T-helper 9 cell (primary cell): ENCODE results near the gene MLXIP.
"Not testable (repeated sequence)": the region's sequence is repeated elsewhere in the genome, so short reads cannot be mapped to it uniquely, and the experiment has no call there.

Source experiments
- DNase-seq: peaks from one replicate; pipeline ENCODE4 v3.0.0-alpha.2; 2020

MLXIP gene

DNA sequence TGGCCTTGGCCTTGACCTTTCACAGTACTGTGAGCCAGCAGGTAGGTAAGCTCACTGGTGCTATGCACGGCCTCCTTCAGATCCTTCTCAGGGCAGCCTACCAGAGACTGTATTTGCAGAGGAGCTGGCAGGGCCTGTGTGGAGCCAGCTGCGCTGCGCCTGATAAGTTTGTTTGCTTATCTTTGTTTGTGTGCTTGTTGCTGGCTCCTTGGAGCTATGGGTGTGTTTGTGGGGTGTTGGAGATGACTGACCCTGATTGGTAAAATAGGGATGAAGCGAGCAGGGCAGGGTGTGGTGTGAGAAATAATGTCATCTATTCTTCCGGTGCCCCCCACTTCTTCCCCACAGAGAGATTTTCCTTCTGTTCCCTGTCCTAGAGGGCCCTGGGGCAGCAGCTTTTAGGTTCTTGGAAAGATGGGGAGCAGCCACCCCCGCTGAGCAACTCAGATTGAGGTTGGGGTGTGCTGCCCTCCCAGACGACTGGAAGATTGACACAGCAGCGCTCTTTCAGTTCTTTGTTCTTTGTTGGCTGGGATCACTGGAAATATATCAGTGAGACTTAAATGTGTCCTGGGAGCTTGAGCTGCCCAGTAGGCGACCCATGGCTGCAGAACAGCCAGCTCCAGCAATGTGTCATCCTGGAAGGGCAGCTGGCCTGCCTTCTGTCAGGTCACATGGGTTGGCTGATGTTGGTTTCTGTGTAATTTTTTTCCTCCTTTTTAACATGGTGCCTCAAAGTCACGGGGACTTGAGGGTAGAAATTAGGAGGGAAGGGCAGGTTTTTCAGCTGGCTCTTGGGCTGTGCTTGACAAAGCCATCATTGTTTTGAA lies 19.6 kb downstream of the MLXIP start:
- DNase-seq = no peak

DNA sequence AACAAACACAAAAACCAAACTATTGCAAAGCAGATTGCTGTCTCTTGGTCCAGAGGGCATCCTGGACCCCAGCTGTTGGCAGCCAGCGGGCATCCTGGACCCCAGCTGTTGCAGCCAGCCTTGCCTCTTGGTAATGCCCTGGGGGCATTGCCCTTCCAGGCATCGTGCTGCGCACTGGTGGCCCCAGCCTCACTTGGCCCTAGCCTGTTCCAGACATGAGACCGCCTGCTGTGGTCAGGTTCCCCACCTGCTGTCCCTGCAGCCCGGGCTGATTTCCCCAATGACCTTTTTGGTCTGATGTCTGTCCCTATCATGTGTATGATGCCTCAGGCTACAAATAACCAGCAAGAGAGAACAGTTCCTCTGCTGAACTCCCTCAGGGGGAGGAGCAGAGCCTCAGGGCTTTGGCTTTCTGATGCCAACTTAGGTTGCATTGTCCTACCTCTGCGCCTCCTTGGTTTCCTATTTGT lies 20.8 kb downstream of the MLXIP start:
- DNase-seq = no peak

DNA sequence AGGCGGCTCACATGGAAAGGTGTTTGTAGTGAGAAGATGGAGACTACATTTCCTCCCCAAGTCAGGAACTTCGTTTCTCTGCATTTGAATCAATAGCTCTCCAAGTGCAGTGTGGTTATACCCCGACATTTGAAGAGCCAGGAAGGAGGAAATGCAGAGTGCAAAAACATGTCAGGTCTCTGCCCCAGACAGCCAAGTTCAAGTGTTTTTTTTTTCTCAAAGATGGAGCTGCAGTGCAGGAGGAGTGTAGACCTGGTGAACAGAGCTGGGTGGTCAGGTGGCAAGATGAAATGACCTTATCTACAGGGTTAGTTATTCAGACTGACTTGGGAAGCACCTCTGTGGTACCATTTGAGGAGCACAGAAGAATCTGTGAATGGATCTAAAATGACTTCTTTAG lies 21.3 kb downstream of the MLXIP start:
- no peak for DNase-seq

DNA sequence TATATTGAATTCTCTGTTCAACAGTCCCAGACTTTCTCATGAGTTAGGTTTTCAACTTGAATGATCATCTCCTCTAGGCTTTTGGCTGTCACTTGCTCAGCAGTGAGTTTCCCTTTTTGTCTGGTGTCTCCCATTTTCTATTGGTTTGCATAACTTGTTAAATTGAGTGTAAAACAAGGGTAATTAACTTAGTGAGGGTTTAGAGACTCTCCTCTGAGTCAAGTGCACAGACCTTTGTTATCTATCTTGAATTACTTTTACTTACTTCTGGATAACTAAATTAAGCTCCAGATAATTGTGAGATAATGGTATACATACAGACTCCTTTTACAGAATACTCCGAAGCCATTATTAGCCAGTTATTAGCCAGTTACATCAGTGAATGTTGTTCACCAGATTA lies 22.0 kb downstream of the MLXIP start:
- DNase-seq = no peak

DNA sequence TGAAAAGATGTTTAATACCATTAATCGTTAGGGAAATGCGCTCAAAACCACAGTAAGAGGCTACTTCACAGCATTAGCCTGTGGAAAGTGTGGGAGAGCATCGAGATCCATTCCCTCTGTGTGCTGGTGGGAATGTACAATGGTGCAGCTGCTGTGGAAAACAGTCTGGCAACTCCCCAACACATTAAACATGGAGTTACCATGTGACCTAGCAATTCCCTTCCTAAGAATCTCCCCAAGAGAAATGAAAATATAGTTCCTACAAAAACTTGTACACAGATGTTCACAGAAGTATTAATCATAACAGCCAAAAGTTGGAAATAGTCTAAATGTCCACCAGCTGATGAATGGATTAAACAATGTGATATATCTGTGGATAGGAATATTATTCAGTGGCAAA lies 23.8 kb downstream of the MLXIP start:
- DNase-seq = no peak

DNA sequence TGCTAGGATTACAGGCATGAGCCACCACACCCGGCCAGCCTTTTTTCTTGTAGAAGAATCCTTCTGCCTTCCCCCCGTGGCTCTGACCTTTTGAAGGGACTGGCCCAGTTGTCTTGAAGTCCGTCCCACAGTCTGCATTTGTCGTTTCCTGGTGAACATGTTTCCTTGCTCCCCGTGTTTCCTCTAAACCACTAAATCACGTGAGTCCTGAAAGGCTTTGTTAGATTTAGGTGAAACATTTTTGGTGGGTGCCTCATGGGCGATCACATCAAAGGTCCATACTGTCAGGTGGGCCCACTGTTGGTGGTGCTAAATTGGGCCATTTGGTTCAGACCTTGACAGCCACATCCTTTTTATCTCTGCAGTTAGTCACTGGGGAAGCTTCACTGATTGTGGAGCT lies 26.3 kb downstream of the MLXIP start:
- DNase-seq = no peak

DNA sequence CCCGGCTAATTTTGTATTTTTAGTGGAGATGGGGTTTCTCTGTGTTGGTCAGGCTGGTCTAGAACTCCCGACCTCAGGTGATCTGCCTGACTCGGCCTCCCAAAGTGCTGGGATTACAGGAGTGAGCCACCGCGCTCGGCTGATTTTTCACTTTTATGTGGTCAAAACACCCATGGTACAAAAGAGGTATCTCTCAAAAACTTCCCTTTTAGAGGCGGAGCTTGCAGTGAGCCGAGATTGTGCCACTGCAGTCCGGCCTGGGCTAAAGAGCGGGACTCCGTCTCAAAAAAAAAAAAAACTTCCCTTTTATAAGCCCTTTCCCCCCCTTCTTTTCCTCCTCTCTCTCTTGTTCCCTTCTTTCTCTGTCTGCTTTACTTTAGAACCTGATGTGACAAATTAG lies 26.9 kb downstream of the MLXIP start:
- not testable (repeated sequence) for DNase-seq

DNA sequence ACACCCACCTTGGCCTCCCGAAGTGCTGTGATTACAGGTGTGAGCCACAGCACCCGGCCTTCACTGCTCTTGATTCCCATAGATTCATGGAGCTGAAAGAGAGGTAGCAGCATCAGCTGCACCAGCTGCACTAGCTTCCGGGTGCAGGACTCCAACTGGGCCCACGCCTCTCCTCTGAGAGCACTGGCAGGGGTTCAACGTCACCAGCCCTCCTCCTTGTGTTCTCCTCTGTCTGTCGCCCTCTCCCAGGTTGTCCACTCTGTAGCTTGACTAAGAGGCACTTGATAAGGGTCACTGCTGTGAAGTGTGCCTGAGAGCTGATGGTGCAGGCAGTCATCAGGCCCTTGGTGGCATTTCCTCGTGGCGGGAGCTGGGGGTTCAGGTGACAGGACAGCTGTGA lies 28.3 kb downstream of the MLXIP start:
- DNase-seq = no peak

DNA sequence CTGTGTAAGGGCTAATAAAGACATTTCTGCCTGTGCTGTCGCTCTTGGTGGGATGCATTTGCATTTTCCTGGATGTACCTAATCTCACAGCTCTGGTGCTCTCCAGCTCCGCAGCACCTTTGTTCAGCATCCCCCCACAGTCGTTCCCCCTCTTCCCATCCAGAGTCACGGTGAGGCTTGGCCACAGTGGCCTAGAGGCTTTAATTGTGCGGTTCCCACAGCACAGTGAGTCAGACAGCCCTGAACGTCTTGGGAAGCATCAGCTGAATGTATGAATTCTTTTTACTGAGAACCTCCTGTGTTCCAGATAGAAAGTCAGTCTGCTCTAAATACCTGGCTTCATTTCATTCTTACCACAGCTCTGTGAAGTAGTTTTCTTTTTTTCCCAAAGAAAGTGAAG lies 28.7 kb downstream of the MLXIP start:
- DNase-seq = no peak

DNA sequence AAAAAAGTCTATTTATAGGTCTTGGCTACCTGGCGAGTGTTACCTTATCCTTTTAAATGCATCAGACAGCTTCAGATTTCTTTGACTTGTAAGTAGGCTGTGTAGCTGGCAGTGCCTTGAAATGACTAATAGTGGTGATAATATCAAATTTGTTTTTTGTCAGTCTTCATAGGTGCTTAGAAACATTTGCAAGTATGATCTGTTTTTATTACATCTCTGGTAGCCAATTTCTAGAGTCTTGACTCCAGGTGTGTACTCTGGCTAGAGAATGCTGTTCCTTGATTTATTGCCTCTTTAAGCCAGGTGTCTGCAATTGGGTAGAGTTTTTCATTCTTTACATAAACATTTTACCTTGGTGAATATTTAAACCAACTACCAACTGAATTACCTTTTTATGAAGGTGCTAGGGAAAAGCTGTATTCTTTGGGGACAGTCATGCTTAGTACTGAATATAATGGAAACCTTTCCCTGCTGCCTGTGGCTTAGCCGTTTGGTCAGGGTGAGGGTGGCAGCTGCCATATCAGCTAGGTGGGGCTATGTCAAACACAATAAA lies 32.6 kb downstream of the MLXIP start:
- DNase-seq = no peak

DNA sequence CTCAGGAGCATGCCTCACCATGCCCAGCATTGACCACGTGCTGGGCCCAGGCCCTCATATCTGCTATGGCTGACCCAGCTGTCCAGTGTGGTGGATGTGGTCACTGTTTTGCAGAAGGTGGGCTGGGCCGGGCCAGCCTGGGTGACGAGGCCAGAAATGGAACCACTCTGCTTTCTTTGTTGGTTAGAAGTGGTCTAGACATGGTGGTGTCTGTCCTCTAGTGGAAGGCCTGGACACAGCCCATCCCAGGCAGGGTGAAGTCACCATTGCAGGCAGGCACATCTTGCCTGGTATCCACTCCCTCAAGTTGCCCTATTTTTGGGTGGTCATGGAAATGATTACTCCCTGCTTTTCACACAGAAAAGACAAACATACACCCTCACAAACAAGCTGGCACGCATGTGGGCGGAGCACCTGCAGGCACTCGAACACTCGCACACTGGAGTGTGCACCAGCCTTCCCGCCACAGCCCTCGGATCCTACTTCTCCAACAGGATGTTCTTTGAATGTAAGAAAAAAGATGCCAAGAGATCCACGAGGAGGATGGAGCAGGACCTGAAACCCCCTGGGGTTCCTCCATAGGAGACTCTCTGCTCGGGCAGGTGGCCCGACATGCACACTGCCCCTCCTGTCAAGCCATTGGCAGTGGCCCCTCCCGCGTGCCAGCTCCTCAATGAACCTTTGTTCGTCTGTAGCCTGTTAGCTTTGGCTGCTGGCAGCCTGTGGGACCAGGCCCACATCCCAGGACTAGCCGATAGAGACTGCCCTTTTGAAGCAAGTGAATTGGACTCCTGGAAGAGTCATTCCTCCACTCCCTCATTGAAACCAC lies 38.4 kb downstream of the MLXIP start:
- DNase-seq = no peak

DNA sequence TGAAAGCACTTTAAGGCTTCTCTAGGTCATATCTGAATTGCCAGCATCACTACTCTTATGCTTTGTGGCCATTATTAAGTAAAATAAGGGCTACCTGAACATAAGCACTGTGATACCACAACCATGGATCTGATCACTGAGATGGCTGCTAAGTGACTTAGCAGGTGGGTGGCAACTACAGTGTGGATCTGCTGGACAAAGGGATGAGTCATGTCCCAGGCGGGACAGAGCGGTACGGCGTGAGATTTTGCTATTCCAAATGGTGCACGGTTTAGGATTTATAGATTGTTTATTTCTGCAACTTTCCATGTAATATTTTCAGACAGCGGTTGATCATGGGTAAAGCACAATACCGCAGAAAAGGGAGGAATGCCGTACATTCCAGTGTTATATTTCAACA lies 39.4 kb downstream of the MLXIP start:
- DNase-seq = no peak

DNA sequence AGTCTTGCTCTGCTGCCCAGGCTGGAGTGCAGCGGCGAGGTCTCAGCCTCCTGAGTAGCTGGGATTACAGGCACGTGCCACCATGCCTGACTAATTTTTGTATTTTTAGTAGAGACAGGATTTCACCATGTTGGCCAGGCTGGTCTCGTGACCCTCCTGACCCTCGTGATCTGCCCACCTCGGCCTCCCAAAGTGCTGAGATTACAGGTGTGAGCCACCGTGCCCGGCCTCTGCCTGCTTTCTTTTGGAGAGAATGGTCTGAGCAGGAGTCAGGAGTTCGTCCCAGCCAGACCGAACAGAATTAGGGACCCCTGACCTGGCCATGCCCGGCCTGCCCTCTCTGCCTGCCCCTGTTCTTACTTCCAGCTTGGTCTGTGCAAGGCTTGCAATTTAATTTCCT lies 42.8 kb downstream of the MLXIP start:
- DNase-seq = not testable (repeated sequence)

DNA sequence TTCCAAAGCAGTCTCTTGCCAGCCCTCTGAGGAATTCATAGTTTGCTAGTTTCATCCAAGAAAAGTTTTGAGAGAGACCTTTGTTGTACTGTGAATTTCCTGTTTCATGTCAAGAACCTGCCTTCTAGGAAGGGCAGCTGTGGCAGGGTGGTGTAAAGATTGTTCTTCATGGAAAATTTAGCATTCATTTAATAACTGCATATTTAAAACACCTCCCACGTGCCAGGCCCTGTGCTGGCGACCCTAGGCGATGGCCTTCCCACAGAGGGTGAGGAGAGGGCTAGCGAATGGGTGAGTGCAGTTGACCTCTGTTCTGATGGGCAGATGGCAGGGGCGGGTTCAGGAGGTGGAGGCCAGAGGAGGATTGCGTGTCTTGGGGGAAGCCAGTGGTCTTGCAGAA lies 43.2 kb downstream of the MLXIP start:
- no peak for DNase-seq

DNA sequence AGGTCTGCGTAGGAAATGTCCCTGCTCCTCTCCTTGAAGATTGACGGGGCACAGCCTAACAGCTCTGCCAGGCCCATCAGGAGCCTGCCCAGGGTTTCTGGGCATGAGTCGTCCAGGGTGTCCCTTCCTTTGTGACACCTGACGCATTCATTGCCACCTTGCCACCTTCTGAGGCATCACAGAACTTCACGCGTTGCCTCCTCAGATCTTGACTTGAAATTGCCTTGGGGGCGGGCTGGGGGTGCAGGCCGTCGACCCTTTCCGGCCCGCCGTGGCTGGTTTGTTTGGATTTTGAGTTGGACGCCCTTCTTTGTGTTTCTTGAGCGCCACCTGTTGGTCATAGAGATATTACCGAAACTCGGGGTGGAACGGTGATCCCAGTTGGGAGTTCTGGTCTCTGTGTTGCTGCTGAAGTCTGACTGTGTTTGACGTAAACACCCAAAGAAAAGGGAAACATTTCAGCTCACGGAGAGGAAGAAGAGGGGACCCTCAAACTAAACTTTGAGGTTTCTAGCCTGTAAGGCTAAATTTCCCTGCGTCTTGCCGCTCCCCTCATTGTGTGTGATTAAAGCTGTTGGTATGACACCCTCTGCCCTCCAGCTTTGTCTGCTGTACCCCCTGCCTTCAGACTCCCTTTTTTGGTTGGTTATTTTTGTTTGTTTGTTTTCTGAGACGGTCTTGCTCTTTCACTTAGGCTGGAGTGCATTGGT lies 44.6 kb downstream of the MLXIP start:
- DNase-seq = peak; percentile 68

DNA sequence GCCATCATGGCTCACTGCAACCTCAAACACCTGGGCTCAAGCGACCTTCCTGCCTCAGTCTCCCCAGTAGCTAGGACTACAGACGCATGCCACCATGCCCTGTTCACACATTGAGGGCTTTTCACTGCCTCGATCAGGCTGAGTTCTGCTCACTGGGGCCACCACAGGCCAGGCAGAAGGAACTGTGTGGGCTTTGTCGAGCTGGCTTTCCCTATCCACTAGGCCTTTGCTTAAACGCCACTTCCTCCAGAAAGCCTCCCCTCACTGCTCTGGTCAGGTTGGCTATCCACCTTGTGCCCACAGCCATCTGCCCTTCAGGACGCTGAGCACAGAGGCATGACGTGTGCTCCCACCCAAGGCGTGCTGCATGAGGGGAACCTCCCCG lies 45.2 kb downstream of the MLXIP start:
- no peak for DNase-seq

DNA sequence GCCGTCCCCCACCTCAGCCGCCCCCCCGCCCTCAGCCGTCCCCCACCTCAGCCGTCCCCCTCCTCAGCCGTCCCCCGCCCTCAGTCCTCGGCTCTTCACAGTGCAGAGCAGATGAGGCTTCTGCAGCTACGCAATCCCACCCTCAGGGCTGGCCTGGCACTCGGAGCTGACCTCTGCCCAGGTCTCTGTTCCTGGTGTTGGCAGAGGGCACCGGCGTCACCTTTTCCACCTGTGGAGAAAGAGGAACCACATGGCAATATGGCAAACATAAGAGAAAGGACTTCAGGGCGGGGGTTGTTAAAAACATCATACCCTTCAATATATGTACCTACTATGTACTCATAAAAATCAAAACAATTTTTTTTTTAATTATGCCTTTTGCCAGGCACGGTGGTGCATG lies 45.8 kb downstream of the MLXIP start:
- no peak for DNase-seq

DNA sequence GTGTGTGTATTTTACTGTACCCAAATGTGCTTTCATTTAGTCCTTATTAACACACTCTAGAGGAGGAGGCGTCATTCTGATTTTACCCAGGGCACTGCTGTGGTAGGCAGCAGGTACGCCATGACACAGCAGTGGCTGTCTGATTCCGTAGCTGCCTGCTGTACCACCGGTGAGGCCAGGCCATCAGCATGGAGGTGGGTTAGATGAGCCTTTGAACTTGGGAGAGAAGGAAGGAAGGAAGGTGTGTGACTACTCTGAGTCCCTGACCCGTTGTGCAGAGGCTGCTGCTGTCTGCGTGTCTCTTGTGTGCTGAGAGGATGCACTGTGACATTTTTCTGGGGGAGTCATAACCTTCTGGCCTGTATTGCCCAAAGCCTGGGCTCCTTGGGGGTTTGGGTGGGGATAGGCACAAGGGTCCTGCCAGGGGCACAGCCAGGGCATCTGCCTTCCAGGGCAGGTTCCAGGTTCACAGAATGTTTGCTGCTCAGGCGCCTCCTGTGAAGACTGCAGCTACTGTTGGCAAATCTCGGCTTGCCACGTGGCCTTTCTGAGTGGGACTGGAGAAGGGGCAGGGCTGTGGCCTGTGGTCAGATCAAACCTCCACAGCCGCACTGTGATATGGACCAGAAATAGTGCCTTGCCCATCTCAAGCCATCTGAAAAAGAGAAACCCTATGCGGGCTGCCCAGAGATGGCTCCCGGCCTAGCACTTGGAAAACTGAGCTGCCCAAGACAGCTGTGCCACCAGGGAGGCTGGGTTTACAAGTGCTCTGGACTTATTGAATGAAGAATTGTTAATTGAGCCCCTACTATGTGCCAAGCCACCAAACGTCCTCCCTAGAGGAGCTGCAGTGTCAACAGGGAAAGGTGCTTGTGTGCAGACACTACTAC lies 47.1 kb downstream of the MLXIP start:
- no peak for DNase-seq

DNA sequence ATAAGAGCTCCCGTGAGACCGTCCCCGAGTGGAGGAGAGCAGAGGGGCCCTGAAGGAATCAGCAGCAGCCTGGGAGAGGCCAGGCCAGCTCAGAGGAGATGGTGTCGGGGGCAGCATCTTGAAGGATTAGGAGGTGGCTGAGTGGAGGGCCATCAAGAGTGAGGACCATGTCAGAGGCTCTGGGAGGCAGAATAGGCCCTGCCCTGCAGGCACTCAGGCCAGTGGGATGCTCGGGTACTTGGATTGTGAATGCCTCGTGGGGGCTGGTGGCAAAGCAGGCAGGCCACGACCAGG lies 47.7 kb downstream of the MLXIP start:
- no peak for DNase-seq

DNA sequence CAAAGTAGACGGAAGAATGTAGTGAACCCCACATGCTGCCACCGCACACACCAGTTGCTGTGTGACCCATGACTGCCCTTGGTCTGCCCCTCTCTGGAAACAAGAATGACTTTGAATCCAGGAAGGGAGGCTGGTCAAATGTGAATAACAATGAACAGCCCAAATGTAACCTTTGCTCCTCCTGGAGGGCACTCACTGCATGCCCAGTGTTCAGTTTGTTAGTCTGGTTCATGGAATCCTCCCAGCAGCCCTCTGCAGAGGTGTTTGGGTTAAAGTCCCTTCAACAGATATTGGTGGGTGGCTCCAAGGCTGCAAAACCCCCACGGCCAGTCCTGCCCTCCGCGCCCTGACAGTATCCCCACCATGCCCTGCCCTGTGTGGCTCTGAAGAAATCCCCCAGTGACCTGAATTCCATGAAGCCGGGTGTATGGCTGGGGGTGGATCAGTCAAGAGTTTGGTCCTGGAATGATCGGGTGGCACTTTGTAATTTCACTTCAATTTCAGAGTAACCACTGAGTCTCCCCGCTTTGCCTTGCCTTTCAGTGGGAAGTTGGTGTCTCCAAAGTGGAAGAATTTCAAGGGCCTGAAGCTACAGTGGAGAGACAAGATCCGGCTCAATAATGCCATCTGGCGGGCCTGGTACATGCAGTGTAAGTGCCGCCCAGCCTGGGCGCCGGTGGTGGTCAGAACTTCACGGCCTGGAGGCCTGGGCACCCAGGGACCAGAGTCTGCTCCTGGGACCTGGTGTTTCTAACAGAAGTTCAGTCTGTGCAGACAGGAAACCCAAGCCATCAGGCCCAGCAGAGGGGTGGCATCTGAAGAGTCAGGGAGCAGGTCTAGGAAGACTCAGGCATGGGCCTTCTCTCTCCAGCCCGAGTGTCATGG lies 48.4 kb downstream of the MLXIP start:
- DNase-seq = no peak

DNA sequence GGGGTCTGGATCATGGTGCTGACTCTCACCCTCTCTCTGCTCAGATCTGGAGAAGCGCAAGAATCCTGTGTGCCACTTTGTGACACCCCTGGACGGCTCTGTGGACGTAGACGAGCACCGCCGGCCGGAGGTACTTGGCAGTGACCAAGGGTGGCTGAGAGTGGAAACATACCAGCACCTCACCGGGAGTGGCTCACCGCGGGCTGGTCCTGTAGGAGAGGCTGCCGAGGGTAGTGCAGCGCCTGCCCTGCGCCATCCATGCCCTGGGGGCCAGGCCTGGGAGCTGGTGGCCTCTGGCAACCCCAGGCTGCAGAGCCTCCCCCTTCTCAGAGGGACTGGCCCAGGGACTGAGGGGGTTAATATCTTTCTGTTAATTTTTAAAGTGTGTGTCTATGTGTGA lies 49.3 kb downstream of the MLXIP start:
- DNase-seq = no peak
